Measurements from ENCODE around the gene ATP2A3.

GRCh38 chr17:3966720-3967363, 2.6 kb upstream of the ATP2A3 start:
- TF ChIP-seq POLR2A (IDR thresholded peaks at IDR 0.05; ENCODE audit: low read depth, low read length) (no peak), TAF1 (IDR thresholded peaks at IDR 0.05; ENCODE audit: low read depth, low read length) (no peak), POLR2AphosphoS5 (IDR thresholded peaks at IDR 0.05; ENCODE audit: low read depth, low read length) (no peak), SPI1 (IDR thresholded peaks at IDR 0.05; ENCODE audit: low read depth, low read length) (no peak)

Measured in GM12891 (cell line).